WI38 (cell line): ENCODE measurements around the gene SASH1.

Source experiments
- H3K4me3 ChIP-seq: 2 replicates; pipeline ENCODE4 v1.5.1; 2011; ENCODE audit warnings: low read depth, mild to moderate bottlenecking, control low read depth, low read length
- CTCF ChIP-seq: IDR thresholded peaks from 2 replicates; pipeline ENCODE4 v1.5.1; 2012; ENCODE audit warnings: low read depth, mild to moderate bottlenecking, control low read depth, low read length

Gene SASH1

GRCh38 chr6:148316308-148316707 is 26.3 kb upstream of the SASH1 start:
- no peak overlapping the region for H3K4me3 ChIP-seq
- TF ChIP-seq CTCF: no peak

- H3K4me3 ChIP-seq: no peak overlapping the region
- no peak for TF ChIP-seq CTCF
Observed at GRCh38 chr6:148317051-148317450, 25.6 kb upstream of the SASH1 start.

GRCh38 chr6:148317739-148318138 is 24.9 kb upstream of the SASH1 start:
- no peak overlapping the region for H3K4me3 ChIP-seq
- TF ChIP-seq CTCF: no peak

GRCh38 chr6:148322704-148323103 is 19.9 kb upstream of the SASH1 start:
- TF ChIP-seq CTCF: no peak
- no peak overlapping the region for H3K4me3 ChIP-seq

- TF ChIP-seq CTCF: no peak
Observed at GRCh38 chr6:148323344-148323743, 19.3 kb upstream of the SASH1 start.

GRCh38 chr6:148324297-148324985 is 18.2 kb upstream of the SASH1 start:
- no peak for TF ChIP-seq CTCF
- H3K4me3 ChIP-seq: no peak overlapping the region

More at GRCh38 chr6:148323344-148323743, 19.3 kb upstream of the SASH1 start:
- no peak overlapping the region for H3K4me3 ChIP-seq

- H3K4me3 ChIP-seq: no peak overlapping the region
- no peak for TF ChIP-seq CTCF
Observed at GRCh38 chr6:148325316-148326068, 17.1 kb upstream of the SASH1 start.
